Bronchial epithelial cell (primary cell): ENCODE measurements around the gene NMBR. TPM values are rescaled to one million over a fixed set of nuclear protein-coding genes. Genes with fewer than 3 reads are reported as not detected.
"Not testable (repeated sequence)": the region's sequence is repeated elsewhere in the genome, so short reads cannot be mapped to it uniquely, and the experiment has no call there.

ENCODE experiments used
- DNase-seq: peaks from one replicate; pipeline ENCODE4 v3.0.0-alpha.2; 2010; ENCODE audit warnings: low read depth
- FAIRE-seq: peaks from 2 replicates; lab custom pipeline; 2011; peaks lifted over from hg19 to GRCh38; lab: Jason Lieb, UNC
- H3K27me3 ChIP-seq: 2 replicates; pipeline ENCODE4 v1.5.1; 2011; ENCODE audit warnings: low read length; ENCODE audit not compliant: control insufficient read depth, insufficient read depth
- H3K36me3 ChIP-seq: 2 replicates; pipeline ENCODE4 v1.5.1; 2011; ENCODE audit warnings: low read length; ENCODE audit not compliant: control insufficient read depth, insufficient read depth
- H3K4me3 ChIP-seq: 2 replicates; pipeline ENCODE4 v1.5.1; 2011; ENCODE audit warnings: mild to moderate bottlenecking, low read depth, low read length, control low read depth
- total RNA-seq: library from RNA; depleted of rRNA; stranded (reverse); fragments of >200 nt; gene quantifications from 2 replicates; pipeline ENCODE4 v1.2.1, GENCODE V29; 2014
- TF ChIP-seq, protein P1 (sequence below): IDR thresholded peaks from 2 replicates; pipeline ENCODE4 v1.5.1; 2011; ENCODE audit warnings: mild to moderate bottlenecking, moderate library complexity, low read length, control low read depth, inconsistent platforms; ENCODE audit not compliant: insufficient read depth, severe bottlenecking

Gene NMBR
- total RNA-seq, 1 donor from 2014 or later: not detected

DNA sequence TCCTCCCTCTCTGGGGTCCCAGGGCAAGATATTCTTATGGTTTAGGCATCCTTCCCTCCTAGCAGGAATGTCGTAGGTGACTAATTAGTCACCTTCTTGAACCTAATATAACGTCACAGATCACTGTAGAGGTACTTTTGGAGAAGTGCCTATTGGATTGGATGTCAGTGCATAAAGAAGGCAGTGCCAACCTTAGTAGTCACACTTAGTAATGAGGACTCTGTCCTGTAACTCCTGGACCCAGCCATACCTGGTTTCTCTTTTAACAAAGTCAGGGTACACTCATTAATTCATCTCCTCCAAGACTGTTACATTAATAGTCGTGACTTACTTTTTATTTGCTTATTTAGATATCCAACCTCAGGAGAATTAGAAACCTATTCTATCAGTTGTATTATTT lies 20.1 kb upstream of the NMBR start:
- no peaks in the 10 kb centered on the region for H3K36me3 ChIP-seq
- FAIRE-seq (no peak), DNase-seq (no peak)
- TF ChIP-seq, protein P1, sequence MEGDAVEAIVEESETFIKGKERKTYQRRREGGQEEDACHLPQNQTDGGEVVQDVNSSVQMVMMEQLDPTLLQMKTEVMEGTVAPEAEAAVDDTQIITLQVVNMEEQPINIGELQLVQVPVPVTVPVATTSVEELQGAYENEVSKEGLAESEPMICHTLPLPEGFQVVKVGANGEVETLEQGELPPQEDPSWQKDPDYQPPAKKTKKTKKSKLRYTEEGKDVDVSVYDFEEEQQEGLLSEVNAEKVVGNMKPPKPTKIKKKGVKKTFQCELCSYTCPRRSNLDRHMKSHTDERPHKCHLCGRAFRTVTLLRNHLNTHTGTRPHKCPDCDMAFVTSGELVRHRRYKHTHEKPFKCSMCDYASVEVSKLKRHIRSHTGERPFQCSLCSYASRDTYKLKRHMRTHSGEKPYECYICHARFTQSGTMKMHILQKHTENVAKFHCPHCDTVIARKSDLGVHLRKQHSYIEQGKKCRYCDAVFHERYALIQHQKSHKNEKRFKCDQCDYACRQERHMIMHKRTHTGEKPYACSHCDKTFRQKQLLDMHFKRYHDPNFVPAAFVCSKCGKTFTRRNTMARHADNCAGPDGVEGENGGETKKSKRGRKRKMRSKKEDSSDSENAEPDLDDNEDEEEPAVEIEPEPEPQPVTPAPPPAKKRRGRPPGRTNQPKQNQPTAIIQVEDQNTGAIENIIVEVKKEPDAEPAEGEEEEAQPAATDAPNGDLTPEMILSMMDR: no peak
- H3K27me3 ChIP-seq: no peaks in the 10 kb centered on the region
- H3K4me3 ChIP-seq: no peak overlapping the region

DNA sequence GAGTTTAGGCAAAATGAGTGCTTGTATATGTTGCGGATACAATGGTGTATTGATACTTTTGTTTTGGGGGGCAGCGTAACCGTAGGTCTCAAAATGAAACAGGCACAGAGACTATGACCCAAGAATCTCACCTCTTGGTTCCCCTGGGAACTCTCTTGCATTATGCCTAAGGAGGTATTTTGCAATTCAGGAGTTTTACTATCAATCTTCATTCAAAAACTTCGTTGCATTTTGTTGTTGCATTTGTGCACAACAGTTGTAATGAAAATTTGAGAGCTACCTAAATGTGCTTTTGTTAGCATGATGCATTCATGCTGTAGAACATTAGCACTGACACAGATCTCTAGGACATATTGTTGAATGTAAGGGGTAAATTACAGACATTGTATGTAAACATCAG lies 18.3 kb upstream of the NMBR start:
- Histone ChIP-seq H3K27me3 (no peaks in the 10 kb centered on the region), H3K4me3 (no peak overlapping the region), H3K36me3 (no peaks in the 10 kb centered on the region)
- FAIRE-seq (peak; percentile 7), DNase-seq (no peak)
- TF ChIP-seq, protein P1: no peak

DNA sequence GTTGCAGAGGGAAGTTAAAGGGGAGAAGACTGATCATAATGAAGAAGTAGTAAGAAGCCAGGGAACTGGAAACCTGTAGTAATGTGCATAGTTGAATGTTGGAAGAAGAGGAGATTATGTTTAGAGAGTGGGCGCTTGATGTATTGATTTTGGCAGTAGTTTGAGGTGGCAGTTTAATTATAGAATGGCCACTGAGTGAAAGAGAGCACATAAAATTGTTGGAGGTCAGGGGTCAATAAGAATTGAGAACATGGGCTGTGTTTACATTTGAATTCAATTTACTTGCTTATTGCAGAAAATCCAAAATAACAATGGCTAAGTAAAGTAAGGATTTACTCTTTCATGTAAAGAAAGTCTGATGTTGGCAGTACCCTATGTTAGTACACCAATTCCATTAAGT lies 15.9 kb upstream of the NMBR start:
- DNase-seq (no peak), FAIRE-seq (no peak)
- Histone ChIP-seq H3K4me3 (no peak overlapping the region), H3K27me3 (no peaks in the 10 kb centered on the region), H3K36me3 (no peaks in the 10 kb centered on the region)
- TF ChIP-seq, protein P1: no peak

DNA sequence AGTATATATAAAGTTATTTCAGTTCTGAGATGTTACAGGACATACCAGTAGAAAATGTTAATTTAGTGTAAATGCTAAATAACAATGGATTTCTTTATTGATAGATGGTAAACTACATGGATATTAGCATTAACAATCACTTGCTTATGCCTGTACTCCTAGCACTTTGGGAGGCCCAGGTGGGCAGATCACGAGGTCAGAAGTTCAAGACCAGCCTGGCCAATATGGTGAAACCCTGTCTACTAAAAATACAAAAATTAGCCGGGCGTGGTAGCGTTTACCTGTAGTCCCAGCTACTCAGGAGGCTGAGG lies 9.8 kb upstream of the NMBR start:
- not testable (repeated sequence) for FAIRE-seq

DNA sequence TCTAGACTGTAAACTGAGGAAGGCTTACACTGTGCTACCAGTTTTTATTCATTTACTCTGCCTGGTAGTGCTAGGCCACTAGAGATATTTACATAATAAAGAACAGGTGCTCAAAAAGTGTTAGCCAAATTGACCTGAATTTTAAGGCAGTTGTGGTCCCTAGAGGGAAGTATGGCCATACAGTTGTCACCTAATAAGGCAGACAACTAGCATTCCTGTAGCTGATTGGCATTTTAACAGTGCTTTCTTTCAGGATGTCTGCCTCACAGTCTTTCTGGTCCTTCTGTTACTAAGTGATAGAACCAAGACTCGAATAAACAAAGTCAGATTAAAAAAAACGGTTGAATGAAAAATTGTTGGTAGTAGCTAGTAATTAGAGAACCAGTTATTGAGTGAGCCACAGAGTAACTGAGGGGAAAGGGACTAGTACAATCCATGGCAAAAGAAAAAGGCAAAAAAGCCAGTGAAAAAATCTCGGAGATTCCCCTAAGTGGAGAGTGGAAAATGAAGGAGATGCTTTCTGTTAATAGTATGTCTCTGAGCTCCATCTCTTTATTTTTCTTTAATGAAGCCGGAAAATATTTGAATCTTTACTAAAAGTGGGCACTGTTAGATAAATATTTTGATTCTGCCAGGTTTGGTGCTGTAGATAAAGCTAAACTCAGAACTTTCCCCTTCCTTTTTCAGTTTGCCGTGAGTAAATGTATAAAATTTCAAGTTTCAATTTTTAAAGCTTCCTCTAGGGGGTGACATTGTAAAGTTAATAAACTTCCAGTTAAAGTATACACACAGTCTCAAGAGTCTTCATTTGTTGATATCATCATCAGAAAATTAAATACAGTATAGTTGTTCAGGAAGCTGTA lies 9.2 kb upstream of the NMBR start:
- Histone ChIP-seq H3K27me3 (no peaks in the 10 kb centered on the region), H3K4me3 (no peak overlapping the region), H3K36me3 (no peaks in the 10 kb centered on the region)
- FAIRE-seq: no peak
- peak; percentile 41 for DNase-seq
- TF ChIP-seq, protein P1: no peak

More for the DNA sequence above, 9.8 kb upstream of the NMBR start:
- H3K36me3 ChIP-seq, H3K27me3 ChIP-seq, DNase-seq, H3K4me3 ChIP-seq: not testable (repeated sequence)

DNA sequence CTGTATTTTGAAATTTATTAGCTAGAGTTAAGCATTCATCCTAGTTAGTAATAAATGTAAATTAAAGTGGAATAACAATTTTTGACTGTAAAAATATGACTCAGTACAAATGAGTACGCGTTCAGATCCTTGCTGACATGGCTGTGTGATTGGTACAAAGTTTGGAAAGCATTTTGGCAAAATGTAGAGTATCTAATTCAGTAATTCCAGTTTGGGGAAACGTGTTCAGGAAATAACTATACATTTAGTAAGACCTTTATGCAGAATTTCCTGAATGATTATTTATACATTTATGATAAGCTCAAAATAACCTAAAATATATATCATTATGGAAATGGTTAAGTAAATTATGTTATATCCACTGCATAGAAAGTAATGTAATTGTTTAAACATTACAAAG lies 8.2 kb upstream of the NMBR start:
- no peak overlapping the region for H3K4me3 ChIP-seq
- DNase-seq: no peak
- H3K36me3 ChIP-seq: no peaks in the 10 kb centered on the region
- TF ChIP-seq, protein P1: no peak
- no peaks in the 10 kb centered on the region for H3K27me3 ChIP-seq
- no peak for FAIRE-seq
